Upper lobe of left lung (tissue), 6 donors: Measurements from ENCODE around the gene AMBP. TPM values are rescaled to one million over a fixed set of nuclear protein-coding genes. Genes with fewer than 3 reads are reported as not detected.
A peak's percentile ranks its signal among the peaks of the same experiment; 100 is the strongest.

Experiments used
- ATAC-seq, 2 donors: fragments of 200-7000 bp; cut with Tn5 transposase; one replicate each; pipeline ENCODE4 v1.9.1; 2022; ENCODE audit warnings: mild to moderate bottlenecking in 2 of 2, moderate library complexity in 2 of 2; ENCODE audit not compliant: low FRiP score in 2 of 2
- DNase-seq, 2 donors: peaks; one replicate each; pipeline ENCODE4 v3.0.0-alpha.2; 2019 to 2020
- H3K27ac ChIP-seq, 4 donors: fragments of 200-600 bp; sonication (generic); one replicate each; pipeline ENCODE4 v1.5.1; 2016 to 2019
- H3K27me3 ChIP-seq, 4 donors: fragments of 200-600 bp; sonication (generic); one replicate each; pipeline ENCODE4 v1.5.1; 2017 to 2019
- H3K36me3 ChIP-seq, 4 donors: fragments of 200-600 bp; sonication (generic); one replicate each; pipeline ENCODE4 v1.5.1; 2016 to 2019
- H3K4me1 ChIP-seq, 4 donors: fragments of 200-600 bp; sonication (generic); one replicate each; pipeline ENCODE4 v1.5.1; 2018 to 2019
- H3K4me3 ChIP-seq, 4 donors: fragments of 200-600 bp; sonication (generic); one replicate each; pipeline ENCODE4 v1.5.1; 2017 to 2019; ENCODE audit warnings: mild to moderate bottlenecking in 2 of 4, moderate library complexity in 1 of 4
- H3K9me3 ChIP-seq, 4 donors: fragments of 200-600 bp; sonication (generic); one replicate each; pipeline ENCODE4 v1.5.1; 2018 to 2019
- EP300 ChIP-seq, 4 donors: sonication (generic); formaldehyde crosslinking; IDR thresholded peaks; one replicate each; pipeline ENCODE4 v1.5.1; 2017; ENCODE audit warnings: antibody characterized with exemption in 4 of 4, control low read depth in 2 of 4
- POLR2A ChIP-seq, 4 donors: fragments of 450-650 bp; IDR thresholded peaks; one replicate each; pipeline ENCODE4 v1.5.1; 2016 to 2017; ENCODE audit warnings: antibody characterized with exemption in 4 of 4, mild to moderate bottlenecking in 2 of 4
- POLR2AphosphoS5 ChIP-seq, 2 donors: sonication (generic); formaldehyde crosslinking; IDR thresholded peaks; one replicate each; pipeline ENCODE4 v1.5.1; 2017; ENCODE audit warnings: antibody characterized with exemption in 2 of 2
- WGBS, 2 donors: methylation state at CpG; one replicate each; pipeline ENCODE4 v1.1.5; 2017 to 2018; 5-methylcytosine and 5-hydroxymethylcytosine counted together
- total RNA-seq, 6 donors: library from RNA; depleted of rRNA in 4 of 6; stranded (reverse); fragments of >200 nt in 4 of 6; gene quantifications; one replicate each; pipeline versions ENCODE4 v1.1.0 to v1.2.1, GENCODE V29; 2016 to 2021
- TF ChIP-seq, protein P1 (sequence below), 6 experiments: fragments of 450-650 bp in 4 of 6; fragments of 200-600 bp in 2 of 6; sonication (generic) in 2 of 6; IDR thresholded peaks; one replicate each; pipeline ENCODE4 v1.5.1; 2016 to 2019; ENCODE audit warnings: antibody characterized with exemption in 6 of 6
- donor health status: DM: no; HTN: no; CAD: no; lungs with moderate emphysema.
- donor health status: DM: no; HTN: yes; CAD: no; lungs with severe emphysema.

Gene AMBP
- total RNA-seq, 6 donors from 2014 or later: 0.46 to 4.0 (median 3.1) TPM; not detected in 3

DNA sequence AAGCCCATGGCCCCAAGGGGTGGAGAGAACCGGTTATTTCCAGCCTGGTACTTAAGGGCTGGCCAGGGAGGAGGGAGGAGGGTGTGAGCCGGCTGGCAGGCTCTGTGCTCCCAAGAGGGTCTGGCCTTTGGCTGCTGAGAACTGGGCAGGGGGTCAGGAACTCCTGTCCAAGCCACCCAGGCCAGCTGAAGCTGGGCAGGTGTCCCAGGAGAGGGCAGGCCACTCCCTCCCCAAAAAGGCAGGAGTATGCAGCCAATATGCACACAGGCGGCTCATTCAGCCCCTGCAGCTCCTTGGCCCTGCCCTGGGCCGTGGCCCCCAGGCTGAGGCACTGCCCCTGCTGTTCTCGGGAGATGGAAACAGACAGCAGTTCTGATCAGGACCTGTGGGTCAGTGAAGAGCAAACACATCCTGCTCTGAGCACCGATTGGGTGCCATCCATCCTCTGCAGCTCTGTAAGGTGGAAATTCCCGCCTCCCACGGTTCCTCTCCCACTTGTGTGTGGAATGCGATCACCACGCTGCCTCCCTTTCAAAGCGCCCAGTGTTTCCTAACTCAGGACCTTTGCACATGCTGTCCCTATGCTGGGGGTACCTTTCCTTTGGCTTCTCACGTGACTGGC is 38.1 kb upstream of the AMBP start:
- no peak for TF ChIP-seq EP300 (IDR thresholded peaks at IDR 0.05)
- TF ChIP-seq, protein P1, sequence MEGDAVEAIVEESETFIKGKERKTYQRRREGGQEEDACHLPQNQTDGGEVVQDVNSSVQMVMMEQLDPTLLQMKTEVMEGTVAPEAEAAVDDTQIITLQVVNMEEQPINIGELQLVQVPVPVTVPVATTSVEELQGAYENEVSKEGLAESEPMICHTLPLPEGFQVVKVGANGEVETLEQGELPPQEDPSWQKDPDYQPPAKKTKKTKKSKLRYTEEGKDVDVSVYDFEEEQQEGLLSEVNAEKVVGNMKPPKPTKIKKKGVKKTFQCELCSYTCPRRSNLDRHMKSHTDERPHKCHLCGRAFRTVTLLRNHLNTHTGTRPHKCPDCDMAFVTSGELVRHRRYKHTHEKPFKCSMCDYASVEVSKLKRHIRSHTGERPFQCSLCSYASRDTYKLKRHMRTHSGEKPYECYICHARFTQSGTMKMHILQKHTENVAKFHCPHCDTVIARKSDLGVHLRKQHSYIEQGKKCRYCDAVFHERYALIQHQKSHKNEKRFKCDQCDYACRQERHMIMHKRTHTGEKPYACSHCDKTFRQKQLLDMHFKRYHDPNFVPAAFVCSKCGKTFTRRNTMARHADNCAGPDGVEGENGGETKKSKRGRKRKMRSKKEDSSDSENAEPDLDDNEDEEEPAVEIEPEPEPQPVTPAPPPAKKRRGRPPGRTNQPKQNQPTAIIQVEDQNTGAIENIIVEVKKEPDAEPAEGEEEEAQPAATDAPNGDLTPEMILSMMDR (IDR thresholded peaks at IDR 0.05): no peak
- TF ChIP-seq POLR2A (IDR thresholded peaks at IDR 0.05): no peak
- no peak for TF ChIP-seq POLR2AphosphoS5 (IDR thresholded peaks at IDR 0.05)
- H3K36me3 ChIP-seq: no peaks in the 10 kb centered on the region
- DNase-seq (peak in 1 of 2 donors; percentile 61), ATAC-seq (peak in 1 of 2 donors; percentile 21)
- H3K4me3 ChIP-seq: no peak overlapping the region
- 61 to 77% methylated on average over 9 to 11 of the region's 12 CpGs for WGBS, 2 donors
- no peaks in the 10 kb centered on the region for H3K27me3 ChIP-seq
- no peak overlapping the region for H3K27ac ChIP-seq
- H3K9me3 ChIP-seq: no peaks in the 10 kb centered on the region
- H3K4me1 ChIP-seq: peaks cover 4 to 38% (median 8%) of the 10 kb centered on the region in 4 donors

DNA sequence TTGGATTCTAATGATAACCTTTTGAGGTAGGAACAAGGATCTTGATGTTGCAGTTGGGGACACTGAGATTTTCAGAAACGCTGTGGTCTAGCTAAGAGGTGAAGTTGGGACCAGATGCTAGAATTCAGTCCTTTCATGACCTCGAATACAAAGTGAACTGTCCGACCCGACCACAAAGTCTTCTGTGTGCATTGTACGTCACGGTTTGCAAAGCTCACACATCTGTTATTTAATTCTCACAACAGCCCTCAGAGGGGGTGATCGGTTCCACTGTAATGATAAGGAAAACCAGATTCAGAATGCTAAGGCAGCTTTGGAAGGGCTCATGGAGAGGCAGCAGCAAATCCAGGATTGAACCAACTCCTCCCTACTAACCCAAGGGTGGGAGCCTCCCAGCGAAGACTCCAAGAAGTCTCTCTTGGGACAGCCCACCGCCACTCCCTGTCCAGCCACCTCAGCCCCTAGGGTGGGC is 37.6 kb upstream of the AMBP start:
- H3K4me1 ChIP-seq: peaks cover 4 to 38% (median 8%) of the 10 kb centered on the region in 4 donors
- DNase-seq (no peak), ATAC-seq (no peak)
- TF ChIP-seq POLR2A (IDR thresholded peaks at IDR 0.05): no peak
- TF ChIP-seq, protein P1 (IDR thresholded peaks at IDR 0.05): no peak
- TF ChIP-seq POLR2AphosphoS5 (IDR thresholded peaks at IDR 0.05): no peak
- no peak for TF ChIP-seq EP300 (IDR thresholded peaks at IDR 0.05)
- H3K4me3 ChIP-seq: no peak overlapping the region
- 77 to 81% methylated on average over 9 of the region's 9 CpGs for WGBS, 2 donors
- no peaks in the 10 kb centered on the region for H3K27me3 ChIP-seq
- no peaks in the 10 kb centered on the region for H3K9me3 ChIP-seq
- H3K36me3 ChIP-seq: no peaks in the 10 kb centered on the region
- no peak overlapping the region for H3K27ac ChIP-seq

DNA sequence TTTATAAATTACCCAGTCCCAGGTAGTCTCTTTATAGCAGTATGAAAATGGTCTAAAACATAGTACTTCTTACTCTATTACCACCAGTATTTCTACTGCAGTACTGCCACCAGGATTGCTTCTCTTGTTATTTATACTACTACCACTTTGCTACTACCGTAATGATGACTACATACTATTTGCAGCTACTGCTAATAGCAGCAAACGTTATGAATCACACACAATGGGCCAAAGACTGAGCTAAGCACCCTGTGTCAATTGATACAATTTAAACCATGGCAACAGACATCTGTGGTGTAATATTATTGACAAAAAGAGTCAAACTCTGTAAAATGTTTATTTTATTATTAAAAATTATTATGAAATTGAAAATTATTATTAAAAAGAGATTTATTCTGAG is 36.3 kb upstream of the AMBP start:
- Histone ChIP-seq H3K4me1 (peaks cover 4 to 33% (median 7%) of the 10 kb centered on the region in 4 donors), H3K27me3 (no peaks in the 10 kb centered on the region), H3K4me3 (no peak overlapping the region), H3K27ac (no peak overlapping the region), H3K9me3 (no peaks in the 10 kb centered on the region), H3K36me3 (no peaks in the 10 kb centered on the region)
- ATAC-seq (no peak), DNase-seq (no peak)
- no peak for TF ChIP-seq EP300 (IDR thresholded peaks at IDR 0.05)
- TF ChIP-seq POLR2AphosphoS5 (IDR thresholded peaks at IDR 0.05): no peak
- TF ChIP-seq POLR2A (IDR thresholded peaks at IDR 0.05): no peak
- TF ChIP-seq, protein P1 (IDR thresholded peaks at IDR 0.05): no peak
- WGBS, 2 donors: 49 to 59% methylated on average over 2 of the region's 2 CpGs

DNA sequence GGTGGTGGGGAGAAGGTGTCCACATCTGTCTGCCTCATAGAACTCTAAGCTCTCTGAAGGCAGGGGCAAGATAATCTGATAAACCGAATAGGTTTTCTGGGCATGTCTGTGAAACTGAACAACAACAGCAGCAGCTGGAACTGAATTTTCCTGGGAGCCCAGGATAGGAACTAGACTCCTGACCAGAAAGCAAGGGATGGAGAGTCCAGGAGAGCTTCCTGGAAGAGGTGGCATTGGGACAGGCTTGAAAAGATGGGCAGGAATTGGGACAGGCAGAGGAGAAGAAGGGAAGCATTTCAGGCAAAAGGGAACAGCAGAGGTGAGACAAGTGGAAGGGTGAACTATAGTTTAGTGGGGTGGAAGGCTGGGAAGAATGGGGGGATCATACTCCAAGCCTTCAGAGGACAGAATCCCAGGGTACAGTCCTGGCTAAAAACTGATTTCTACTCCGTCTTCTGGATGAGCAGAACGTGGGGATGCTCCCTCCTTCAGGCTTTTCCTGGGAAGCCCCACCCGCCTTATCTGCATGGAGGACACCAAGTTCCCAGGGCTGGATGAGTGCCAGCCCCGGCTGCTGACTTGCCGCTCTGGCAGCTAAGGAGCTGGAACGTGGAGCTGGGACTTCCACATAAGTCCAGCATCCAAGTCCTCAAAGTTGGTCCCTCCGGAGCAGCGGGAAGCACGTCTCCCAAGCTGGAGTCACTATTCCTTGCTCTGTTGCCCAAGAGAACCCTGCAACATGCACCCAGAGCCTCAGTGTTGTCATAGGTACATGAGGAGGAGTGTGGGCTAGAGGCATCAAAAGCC is 34.9 kb upstream of the AMBP start:
- Histone ChIP-seq H3K4me1 (peaks cover 3 to 25% (median 5%) of the 10 kb centered on the region in 4 donors), H3K27ac (no peak overlapping the region), H3K27me3 (no peaks in the 10 kb centered on the region), H3K36me3 (no peaks in the 10 kb centered on the region), H3K4me3 (no peak overlapping the region), H3K9me3 (no peaks in the 10 kb centered on the region)
- DNase-seq (peak; percentile 70 to 76), ATAC-seq (peak in 1 of 2 donors; percentile 72)
- WGBS, 2 donors: 23 to 37% methylated on average over 9 to 10 of the region's 10 CpGs
- TF ChIP-seq POLR2AphosphoS5 (IDR thresholded peaks at IDR 0.05) (peak in 1 of 2 donors; percentile 30), EP300 (IDR thresholded peaks at IDR 0.05) (no peak), POLR2A (IDR thresholded peaks at IDR 0.05) (no peak)
- TF ChIP-seq, protein P1 (IDR thresholded peaks at IDR 0.05): no peak
